Smooth muscle cell of the brain vasculature (primary cell): ENCODE measurements around the gene NXNL1.

Experiments
- DNase-seq: peaks from one replicate; pipeline ENCODE4 v3.0.0-alpha.2; 2012; ENCODE audit warnings: low read depth, low spot score

NXNL1 gene

DNA sequence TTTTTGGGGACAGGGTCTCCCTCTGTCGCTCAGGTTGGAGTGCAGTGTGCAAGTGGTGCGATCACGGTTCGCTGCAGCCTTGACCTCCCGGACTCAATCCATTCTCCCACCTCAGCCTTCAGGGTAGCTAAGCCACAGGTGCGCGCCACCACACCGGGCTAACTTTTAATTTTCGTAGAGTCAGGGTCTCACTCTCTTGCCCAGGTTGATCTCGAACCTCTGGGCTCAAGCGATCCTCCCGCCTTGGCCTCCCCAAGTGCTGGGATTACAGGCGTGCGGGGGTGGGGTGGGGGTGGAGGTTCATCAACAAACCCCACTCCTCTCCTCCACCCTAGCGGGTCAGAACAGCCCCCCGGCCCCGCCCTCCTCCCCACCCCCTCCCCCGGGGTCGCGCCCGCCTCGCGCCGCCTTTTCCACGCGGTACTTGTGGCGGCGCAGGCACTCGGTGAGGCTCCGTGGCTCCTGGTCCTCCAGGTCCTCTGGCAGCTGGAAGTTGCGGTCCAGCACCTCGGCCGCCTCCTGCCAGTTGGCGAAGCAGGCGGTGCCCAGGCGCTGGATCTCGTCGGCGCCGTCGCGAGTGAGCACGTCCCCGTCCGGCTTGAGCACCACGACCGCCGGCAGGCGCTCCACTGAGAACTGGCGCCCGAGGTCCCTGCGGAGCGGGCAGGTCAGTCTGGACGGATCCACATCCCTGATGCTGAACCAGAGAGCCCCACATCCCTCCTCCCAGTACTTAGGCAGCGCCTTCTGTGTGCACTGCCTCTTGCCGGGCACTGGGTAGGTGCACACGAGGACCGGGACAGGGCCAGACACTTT is 5.2 kb downstream of the NXNL1 start:
- no peak for DNase-seq

DNA sequence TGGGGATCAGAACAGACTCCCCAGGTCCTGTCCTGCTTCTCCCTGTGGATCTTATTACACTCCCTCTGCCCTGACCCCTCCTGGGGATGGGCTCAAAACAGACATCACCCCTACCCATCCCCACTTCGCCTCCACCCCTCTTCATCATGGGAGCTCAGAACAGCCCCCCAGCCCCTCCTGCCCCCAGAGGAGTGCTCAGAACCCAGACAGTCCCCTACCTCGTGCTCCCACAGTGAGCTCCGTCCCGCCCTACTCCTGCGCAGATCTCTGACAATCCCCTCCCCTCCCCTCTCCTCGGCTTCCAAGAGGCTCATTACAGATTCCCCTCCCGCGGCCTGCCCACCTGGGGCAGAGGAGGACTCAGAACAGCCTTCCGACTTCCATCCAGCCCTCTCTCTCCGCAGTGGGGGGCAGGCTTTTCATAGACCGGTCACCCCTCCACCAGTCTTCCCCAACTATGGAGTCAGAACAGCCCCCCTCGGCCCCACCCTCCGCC is 6.1 kb downstream of the NXNL1 start:
- DNase-seq, result no peak

DNA sequence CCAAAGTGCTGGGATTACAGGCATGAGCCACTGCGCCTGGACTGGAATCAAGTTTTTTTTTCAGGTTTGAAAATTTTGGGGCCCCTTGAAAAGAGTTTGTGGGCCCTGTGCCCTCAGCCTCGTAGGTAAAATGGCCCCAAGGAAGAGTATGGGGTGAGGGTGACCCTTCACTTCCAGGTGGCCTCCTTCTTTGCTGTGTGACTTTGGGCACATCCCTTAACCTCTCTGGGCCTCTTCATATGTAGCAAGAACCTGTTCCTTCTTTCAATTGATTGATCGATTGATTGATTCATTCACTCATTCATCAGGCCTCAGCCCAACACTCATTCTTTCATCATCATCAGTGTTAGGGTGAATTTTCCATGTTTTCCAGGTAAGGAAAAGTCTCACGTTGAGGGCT is 8.9 kb downstream of the NXNL1 start:
- no peak for DNase-seq

DNA sequence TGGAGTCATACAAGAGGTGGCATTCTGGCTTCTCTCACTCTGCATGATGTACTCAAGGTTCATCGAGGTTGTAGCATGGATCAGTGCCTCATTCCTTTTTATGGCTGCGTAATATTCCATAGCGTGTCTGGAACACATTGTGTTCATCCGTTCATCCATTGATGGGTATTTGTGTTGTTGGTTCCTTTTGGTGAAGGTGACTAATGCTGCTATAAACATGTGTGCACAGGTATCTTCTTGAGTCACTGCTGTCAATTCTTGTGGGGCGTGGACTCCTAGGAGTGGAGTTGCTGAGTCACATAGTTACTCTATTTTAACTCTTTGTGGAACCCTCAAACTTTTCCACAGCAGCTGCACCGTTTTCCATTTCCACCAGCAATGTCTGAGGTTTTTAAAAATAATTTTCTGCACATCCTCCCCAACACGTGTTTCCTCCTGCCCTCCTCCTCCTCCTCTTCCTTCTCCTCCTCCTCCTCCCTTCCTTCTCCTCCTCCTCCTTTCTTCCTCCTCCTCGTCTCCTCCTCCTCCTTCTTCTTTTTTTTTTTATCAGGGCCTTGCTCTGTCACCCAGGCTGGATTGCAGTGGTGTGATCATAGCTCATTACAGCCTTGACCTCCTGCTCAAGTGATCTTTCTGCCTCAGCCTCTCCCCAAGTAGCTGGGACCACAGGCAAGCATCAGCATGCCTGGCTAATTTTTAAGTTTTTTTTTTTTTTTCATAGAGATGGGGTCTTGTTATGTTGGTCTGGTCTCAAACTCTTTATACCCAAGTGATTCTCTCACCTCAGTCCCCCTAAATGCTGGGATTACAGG is 10.3 kb downstream of the NXNL1 start:
- no peak for DNase-seq

DNA sequence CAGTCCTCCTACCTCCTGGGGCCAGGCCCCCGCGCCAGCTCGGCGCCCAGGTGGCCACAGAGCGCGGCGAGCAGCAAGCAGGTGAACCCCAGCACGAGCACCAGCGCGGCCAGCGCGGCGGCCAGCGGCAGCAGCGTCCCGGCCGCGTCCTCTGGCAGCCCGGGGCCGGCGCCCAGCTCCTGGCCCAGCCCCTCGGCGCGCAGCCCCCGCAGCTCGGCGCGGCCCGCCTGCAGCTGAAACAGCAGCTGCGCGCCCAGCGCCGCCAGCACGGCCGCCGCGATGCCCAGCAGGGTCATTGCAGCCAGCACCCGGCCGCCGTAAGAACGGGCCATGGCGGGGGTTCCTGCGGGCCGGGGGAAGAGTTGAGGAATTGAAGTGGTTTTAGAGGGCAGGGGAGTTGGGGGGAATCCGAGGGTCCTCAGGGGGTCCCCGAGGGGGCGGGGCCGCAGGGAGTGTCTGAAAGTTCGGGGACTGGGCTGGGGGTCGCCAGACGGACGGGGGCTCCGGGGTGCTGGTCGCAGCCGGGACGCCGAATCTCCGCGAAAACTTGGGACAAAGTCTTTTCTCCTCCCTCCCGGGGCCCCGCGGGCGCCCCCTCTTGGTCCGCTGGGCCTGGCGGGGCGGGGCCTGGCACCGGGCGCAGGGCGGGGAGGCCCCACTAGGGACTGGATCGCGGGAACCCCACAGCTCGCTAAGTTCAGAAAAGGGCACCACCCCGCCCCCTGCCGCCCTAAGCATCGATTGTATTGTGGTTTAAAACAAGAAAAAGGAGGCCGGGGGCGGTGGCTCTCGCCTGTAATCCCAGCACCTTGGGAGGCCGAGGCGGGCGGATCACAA is 12.4 kb downstream of the NXNL1 start, which contains the start of gene TMEM221:
Gene TMEM221, minus strand, starts transcription at position 538 of the 837 bp plus-strand sequence. Its CDS starts 206 bp downstream, at position 332.
- no peak for DNase-seq

DNA sequence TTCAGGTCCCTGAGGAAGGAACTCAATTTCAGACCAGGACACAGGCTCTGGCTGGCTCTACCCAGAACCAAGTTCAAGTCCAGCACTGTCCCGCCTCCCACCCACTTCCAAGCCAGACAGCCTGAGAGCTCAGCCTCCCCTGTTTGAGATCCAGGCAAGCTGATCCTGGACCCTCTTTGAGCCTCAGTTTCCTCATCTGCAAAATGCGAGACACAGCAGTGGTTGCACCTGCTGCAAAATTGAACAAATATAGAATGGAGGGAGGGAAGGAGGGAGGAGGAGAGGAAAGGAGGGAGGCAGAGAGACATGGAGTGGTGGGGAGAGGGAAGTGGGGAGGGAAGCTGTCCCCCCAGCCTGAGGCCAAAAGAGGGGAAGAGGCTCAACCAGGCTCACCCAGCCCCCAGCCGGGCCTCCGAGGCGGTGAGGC is 13.0 kb downstream of the NXNL1 start:
- no peak for DNase-seq

DNA sequence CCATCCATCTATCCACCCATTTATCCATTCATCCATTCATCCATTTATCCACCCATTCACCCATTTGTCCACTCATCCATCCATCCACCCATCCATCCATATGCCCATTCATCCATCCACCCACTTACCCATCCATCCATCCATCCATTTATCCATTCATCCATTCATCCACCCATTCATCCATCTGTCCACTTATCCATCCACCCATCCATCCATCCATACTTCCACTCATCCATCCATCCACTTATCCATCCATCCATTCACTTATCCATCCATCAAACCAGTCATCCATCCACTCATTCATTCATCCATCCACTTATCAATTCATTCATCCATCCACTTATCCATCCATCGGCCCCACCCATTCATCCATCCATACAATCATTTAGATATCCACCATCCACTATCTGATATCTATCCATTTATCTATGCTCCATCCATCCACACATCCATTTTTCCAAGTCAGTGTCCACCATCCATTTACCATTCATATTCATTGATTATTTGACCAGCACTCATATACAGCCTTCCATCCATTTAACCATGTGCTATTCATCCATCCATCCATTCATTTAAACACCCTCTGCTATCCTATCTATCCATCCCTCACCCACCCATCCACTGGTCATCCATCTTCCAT is 15.1 kb downstream of the NXNL1 start:
- no peak for DNase-seq

DNA sequence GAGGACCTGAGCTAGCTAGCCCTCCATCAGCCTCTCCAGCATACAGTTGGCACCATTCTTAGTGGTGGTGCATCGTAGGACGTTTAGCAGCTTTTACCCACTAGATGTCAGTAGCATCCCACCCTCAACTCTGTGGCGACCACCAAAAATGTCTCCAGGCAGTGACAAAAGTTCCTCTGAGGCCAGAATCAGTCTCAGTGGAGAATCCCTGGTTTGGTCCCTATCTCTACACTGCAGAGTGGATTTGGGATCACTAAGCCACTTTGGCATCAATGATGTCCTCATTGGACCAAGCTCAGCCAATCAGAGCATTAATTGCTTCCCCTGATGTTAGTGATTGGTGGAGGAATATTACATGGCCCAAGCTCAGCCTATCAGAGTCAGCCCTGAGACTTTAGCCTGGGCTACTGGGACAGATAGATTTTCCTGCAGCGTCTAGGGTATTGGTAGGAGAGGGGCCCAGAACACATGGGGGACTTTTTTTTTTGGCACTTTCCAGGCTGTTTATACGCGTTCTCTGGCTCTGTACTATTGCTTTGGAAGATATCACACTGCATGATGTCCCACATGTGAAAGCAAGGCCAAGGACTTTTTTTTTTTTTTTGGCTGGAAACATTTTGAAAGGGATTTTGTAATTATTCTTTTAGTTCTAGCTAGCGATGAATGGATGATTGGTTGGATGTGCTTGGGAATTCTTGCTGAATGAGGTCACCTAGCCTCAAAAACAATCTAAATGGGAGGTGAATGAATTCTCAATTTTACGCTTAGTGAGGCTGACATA is 19.3 kb downstream of the NXNL1 start:
- no peak for DNase-seq

DNA sequence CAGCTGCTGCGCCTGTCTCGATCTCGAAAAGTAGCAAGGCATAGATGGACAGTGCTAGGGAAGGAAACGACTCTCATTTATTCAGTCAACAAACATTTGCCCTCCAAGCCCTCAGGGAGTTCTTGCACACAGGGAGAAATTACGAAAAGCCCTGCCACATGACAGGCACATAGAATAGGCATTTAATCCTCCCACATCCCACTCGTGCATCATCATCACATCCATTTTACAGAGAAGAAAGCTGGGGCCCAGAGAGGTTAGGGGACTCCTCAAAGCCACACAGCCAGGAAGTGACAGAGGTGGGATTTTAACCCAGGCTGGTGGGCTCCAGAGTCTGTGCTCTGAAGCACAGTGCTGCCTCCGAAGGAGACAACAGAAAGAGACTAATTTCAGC is 23.9 kb downstream of the NXNL1 start:
- no peak for DNase-seq

DNA sequence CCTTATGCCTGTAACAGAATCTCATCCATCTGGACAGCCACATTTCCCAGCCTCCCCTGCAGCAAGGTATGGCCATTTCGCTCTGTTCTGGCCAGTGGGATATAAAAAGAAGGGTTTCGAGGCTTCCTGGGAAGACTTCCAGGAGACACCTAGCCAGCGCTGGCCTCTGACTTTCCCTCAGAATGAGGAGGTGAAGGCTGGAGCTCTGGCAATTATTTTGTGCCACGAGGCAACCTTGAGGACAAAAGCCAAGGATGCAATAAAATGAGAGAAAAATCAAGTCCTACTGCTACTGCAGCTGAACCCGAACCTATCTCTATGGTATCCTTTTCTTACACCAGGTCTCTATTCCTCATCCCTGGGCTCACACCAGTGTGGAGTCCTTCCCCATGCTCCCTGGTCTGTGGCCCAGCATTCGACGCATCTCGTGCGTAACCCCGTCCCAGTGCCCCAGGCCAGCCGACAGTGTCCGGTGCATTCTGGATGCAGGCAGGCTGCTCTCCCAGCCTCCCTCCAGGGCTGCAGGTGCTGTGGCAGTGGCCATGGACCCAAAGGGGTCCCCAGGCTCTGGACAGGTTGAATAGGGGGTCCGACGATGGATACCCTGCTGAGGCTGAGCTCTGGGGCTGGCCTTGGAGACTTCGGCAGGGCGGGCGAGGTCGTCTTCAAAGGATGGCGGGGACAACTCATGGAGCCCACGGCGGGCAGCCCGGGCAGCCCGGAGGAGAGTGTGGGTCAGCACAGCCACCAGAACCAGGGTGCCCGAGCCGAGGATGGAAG is 24.4 kb downstream of the NXNL1 start:
- DNase-seq, result no peak

DNA sequence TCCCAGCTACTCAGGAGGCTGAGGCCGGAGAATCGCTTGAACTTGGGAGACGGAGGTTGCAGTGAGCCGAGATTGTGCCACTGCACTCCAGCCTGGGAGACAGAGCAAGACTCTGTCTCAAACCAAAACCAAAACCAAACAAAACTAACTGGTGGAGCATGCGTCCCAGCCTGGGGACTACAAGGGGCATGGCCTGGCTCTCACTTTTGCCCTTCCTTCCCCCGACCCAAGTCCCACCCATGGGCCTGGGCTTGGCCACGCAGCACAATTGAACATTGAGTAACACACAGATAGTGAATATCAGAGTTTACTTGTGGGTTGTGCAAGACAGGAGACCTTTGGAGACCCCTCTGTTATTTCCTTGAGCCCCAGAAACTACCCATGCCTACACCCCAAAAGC is 25.5 kb downstream of the NXNL1 start:
- DNase-seq, result no peak

DNA sequence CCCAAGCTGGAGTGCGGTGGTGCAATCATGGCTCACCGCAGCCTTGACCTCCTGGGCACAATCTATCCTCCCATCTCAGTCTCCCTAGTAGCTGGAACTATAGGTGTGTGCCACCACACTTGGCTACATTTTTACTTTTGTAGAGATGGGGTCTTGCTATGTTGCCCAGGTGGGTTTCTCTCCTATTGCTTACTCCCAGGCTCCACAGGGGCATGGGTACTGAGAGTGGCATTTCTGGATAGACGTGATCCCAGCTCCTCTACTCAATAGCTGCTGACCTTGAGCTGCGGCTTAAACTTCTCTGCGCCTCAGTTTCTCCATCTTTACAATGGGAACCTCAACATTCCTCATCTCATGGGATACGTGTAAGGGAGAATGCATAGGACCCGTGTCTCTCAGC is 29.3 kb downstream of the NXNL1 start:
- no peak for DNase-seq

DNA sequence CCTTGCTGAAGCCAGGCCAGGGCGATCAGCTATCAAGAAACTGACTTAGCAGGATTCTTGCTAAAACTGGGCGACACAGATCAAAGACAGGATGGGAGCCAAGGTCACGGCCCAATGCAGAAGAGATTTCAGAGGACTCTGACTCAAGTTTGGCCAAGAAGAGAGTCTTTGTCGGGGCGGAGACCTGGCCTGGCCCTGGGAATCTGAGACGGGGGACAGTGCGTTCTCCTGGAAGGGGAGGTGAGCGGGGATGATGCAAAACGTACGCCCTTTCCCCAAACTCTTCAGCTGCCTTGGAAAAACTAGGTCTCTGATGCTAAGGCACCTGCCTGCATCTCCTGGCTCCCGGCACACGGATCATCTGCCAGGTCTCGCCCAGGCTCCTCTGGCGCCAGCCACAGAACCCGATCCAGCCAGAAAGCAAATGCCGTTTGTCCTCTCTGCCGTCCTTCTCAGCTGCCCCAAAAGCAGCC is 31.0 kb downstream of the NXNL1 start:
- DNase-seq, result no peak

DNA sequence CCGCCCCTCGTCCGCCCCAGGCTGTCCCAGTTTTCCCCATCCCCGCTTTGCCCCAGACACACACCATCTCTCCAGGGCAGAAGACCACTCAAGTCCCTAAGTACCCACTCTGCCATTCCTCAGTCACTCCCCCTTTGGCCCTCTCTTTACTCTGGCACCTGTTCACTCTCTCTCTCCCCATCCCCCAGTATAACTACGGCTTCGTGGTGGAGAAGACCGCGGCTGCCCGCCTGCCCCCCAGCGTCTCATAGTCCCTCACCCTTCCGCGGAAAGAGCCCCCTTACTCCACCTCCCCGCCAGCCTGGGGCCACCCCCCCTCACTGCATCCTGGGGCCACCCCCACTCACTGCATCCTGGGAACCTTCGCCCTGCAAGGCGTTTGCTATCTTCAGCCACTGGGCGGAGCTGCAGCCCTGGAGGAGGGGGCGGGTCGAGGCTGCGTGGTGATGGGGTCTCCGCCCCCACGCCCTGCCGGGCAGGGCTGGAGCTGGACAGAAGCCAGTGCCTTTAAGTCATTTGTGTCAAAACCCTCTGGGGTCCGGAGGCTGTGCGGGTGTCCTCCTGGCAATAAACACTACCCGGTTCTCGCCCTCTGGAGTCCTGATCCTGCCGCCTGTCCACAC is 35.9 kb downstream of the NXNL1 start:
- DNase-seq, result no peak

DNA sequence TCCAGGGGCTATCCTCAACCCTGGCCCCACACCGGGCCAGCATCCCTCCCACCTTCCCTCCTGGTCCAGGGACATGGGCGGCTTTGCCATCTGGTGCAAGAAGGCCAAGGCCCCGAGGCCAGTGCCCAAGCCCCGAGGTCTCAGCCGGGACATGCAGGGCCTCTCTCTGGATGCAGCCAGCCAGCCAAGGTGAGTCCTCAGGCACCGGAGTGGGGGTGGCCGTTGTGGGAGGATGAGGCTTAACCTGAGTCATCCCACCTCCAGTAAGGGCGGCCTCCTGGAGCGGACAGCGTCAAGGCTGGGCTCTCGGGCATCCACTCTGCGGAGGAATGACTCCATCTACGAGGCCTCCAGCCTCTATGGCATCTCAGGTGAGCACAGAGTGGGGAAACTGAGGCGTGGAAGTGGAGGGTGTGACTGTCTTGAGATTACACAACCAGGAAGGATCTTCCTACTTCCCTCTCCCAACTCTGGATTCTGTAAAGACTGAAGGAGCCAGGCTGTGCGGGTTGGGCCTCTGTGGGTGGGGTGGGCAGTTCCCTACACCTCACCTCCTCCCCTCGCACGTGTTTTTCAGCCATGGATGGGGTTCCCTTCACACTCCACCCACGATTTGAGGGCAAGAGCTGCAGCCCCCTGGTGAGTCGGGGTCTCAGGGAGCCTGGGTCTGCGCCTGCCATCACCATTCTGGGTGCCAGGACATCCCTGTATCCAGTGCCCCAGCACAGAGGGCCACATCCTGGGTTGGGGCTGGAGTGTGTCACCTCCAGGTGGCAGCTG is 37.1 kb downstream of the NXNL1 start:
- DNase-seq, result no peak

DNA sequence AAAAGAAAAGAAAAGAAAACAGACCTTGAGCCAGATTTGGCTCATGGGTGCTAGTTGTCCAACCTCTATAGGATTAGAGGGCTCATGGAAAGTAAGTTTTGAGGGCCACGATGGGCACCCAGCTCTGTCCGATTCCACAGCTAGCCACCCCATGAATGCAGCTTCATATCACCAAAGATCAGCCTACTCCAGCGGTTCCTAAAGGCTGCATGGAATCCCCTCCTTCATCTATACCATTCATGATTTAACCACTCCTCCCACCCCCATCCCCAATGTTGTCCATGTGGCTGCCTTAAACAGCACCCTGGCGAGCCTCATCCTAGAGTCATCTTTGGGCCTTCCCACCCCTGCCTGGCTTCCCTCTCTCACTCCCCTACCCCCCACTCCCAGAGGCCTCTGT is 38.8 kb downstream of the NXNL1 start:
- DNase-seq, result no peak

DNA sequence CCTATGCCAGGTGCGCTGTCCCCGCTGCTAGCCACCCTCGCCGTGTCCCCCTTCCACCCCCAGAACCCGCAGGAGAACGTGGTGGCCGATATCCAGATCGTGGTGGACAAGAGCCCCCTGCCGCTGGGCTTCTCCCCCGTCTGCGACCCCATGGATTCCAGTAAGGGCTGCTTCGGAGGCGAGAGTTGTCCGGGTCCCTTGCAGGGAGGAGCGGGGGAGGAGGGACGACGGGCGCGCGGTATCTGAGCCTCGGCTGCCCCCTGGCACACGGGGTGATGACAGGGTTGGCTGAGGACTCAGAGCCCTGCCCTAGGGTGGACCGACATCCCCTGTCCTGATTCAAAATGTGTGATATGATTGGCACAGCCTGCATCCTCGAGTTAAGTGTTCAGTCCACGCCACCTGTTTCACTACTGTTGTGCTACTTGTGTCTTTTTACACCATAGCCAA is 40.2 kb downstream of the NXNL1 start:
- DNase-seq, result no peak
